T-helper 2 cell treated with Interferon-gamma antibody and Interleukin-4, amounts not matched to agents 100 ng/mL and 5 ng/mL, for 36 hours (primary cell): ENCODE measurements around the gene PTPRD. TPM values are rescaled to one million over a fixed set of nuclear protein-coding genes. Genes with fewer than 3 reads are reported as not detected.

Source experiments
- intact Hi-C: fragments of 100-400 bp; cut with micrococcal nuclease; formaldehyde crosslinking; loops from one replicate; pipeline ENCODE4 v1.15.1; 2023
- total RNA-seq: library from RNA; stranded (reverse); gene quantifications from 2 replicates; pipeline ENCODE4 v1.2.3, GENCODE V29; 2022

PTPRD gene
- total RNA-seq, 1 donor from 2014 or later = not detected

GRCh38 chr9:9905736-9906135 lies 707.1 kb downstream of the PTPRD start:
- intact Hi-C loops = no loop called here

GRCh38 chr9:9904041-9904440 lies 708.8 kb downstream of the PTPRD start:
- intact Hi-C loops = no loop called here

- intact Hi-C loops = no loop called here
Observed at GRCh38 chr9:9901624-9902023, 711.2 kb downstream of the PTPRD start.

DNA sequence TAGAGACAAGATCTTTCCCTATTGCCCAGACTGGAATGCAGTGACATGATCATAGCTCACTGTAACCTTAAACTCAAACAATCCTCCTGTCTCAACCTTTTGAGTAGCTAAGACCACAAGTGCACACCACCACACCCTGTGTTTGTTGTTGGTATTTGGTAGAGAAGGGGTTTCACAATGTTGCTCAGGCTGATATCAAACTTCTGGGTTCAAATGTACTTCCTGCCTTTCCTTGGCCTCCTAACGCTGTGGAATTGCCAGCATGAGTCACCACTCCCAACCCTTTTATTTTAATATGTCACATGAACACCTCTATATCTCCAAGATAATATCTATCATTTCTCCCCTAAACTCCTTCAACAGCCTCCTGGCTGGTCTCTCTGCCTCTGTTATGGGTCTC lies 719.0 kb downstream of the PTPRD start:
- intact Hi-C loops = no loop called here

DNA sequence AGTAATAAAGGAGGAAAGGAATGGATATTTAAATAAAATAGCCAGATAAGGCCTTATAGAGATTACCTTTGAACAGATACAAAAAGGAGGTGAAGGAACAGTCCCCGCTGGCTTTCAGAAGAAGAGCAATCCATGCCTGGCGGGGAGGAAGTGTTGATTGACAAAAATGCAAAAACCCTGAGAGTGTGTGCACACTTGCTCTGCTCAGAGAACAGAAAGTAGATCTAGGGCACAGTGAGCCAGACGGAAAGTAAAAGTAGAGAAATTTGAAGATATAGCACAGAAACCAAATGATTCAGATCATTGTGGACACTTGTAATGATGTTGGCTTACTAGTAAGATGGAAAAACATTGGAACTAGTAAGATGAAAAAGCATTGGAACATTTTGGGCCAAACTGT lies 720.6 kb downstream of the PTPRD start:
- intact Hi-C loops = no loop called here

- intact Hi-C loops = no loop called here
Observed at GRCh38 chr9:9881692-9882091, 731.1 kb downstream of the PTPRD start.

GRCh38 chr9:9874270-9874669 lies 738.5 kb downstream of the PTPRD start:
- intact Hi-C loops = no loop called here

GRCh38 chr9:9862235-9862810 lies 750.5 kb downstream of the PTPRD start:
- intact Hi-C loops = no loop called here

GRCh38 chr9:9855177-9856078 lies 757.4 kb downstream of the PTPRD start:
- intact Hi-C loops = no loop called here

DNA sequence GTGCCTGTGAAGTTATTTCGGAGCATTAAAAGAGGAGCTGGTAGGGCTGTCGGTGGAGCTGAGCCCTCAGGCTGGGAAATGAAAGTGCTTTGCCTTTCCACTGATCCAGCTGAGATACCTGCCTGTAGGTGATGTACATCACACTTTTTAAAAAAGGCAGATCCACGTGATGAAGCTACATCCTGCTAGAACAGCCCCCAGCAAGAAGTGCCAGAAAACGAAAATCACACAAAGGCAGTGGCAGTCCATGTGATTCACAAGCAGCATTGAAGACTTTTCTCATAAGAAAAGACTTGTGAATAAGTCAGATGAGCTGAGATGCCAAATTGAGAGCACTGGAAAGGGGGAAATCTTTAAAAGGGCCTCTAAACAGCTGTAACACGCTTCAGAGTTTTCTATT lies 765.1 kb downstream of the PTPRD start:
- intact Hi-C loops = no loop called here

- intact Hi-C loops = no loop called here
Observed at GRCh38 chr9:9846557-9846956, 766.2 kb downstream of the PTPRD start.

DNA sequence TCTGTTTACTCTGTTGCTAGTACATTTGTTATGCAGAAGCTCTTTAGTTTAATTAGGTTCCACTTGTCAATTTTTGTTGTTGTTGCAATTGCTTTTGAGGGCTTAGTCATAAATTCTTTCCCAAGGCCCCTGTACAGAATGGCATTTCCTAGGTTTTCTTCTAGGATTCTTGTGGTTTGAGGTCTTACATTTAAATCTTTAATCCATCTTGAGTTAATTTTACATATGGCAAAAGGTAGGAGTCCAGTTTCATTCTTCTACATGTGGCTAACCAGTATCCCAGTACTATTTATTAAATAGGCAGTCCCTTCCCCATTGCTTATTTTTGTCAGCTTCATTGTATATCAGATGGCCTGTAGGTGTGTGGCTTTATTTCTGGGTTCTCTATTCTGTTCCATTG lies 792.4 kb downstream of the PTPRD start:
- intact Hi-C loops = no loop called here

DNA sequence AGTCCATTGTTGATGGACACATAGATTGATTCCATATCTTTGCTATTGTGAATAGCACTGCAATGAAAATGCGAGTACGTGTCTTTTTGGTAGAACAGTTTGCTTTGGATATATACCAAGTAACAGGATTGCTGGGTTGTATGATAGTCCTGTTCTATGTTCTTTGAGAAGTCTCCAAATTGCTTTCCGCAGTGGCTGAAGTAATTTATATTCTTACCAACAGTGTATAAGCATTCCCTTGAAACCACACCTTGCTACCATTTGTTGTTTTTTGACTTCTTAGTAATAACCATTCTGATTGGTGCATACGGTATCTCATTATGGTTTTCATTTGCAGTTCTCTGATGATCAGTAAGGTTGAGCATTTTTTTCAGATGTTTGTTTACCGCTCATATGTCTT lies 792.9 kb downstream of the PTPRD start:
- intact Hi-C loops = no loop called here

DNA sequence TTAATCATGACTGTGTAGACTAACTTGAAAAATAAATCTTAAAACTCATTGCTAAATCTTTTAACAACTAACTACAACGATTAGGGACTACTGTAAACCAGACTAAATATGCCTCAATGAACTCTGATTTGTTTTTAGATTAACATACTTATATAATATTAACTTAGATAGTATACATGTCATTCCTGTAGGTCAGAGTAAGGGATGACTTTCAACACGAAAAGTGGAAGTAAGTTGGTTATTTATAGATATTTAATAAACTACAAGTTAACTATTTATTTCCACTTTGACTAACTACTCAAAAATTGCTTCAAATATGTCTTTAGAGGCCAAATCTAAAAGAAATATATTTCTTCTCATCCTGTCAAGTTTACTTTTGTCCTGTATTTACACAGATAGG lies 795.6 kb downstream of the PTPRD start:
- intact Hi-C loops = no loop called here

- intact Hi-C loops = no loop called here
Observed at GRCh38 chr9:9804109-9804508, 808.7 kb downstream of the PTPRD start.

GRCh38 chr9:9799287-9799686 lies 813.5 kb downstream of the PTPRD start:
- intact Hi-C loops = no loop called here

DNA sequence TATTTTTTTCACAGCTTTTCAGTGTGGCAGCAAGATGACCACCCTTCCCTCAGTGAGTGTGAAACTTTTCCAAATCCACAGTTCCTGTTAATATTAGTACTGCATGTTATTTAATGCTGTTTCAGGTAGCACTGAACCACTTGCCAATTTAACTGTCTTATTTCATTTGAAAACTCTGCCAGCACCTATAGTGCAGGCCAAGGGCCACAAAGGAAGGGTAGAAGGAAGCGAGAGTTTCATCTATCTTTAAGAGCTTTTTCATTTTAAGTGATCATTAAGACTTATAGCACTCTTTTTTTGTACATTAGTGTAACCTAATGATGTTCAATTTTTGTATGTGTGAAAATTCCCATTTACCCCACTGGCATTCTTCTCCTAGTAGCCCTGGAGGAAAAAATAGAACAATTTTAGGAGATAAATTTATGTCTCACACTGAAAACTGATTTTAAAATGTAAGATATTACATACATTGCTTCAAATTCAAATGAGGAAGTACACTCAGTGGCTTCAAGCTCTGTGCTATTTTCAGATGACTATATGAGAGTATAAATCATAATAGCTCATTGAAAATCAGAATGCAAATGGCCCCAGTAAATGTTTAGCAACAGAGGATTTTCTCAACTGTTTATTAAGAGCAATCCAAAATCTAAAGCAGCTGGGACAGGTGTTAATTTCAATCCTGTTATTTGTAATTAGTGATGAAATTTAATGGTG lies 820.5 kb downstream of the PTPRD start:
- intact Hi-C loops = no loop called here

DNA sequence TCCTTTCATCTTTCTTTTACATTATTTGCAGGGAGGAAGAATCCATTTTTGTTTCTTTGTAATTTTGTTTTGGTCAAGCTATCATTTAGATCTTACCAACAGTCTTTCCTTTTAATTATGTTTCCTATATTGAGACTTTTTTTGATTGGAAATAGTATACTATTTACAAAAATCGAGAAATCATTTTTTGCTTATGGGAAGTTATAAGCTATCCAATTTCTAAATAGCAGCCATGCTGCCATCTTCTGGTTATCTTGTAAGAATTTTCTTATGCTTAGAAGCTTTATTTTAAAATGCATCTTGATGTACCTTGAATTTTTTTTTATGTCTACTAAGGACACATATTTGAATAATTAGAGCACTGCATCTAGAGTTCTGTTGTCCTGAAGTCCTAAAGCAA lies 821.2 kb downstream of the PTPRD start:
- intact Hi-C loops = no loop called here

DNA sequence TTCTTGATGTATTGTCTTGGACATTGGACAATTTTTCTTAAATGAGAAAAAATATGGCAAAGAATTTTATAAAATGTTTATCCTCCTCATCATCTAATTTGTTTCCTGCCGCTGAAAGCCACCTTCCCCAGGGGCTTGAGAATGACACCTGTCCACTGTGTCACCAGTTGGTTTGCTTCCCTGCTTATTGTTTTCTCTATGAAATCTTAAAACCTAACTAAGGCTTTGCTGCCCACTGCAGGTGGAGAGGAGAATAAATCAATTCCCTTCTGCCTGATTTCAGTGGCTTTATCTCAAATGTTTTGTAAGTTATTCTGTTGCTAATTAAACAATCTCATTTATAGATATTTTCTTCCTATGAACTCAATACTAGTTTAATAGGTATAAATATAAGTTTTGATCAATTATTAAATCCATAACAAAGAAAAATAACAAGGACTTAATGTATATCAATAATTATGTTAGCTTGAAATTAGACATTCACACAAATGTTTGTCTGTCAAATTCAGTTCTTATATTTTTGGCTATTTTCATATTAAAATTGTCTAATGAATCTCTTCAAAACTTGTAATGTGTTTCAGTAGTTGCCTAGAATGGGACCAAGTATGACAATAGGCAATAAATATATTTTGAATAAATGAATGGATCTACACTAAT lies 822.5 kb downstream of the PTPRD start:
- intact Hi-C loops = no loop called here

DNA sequence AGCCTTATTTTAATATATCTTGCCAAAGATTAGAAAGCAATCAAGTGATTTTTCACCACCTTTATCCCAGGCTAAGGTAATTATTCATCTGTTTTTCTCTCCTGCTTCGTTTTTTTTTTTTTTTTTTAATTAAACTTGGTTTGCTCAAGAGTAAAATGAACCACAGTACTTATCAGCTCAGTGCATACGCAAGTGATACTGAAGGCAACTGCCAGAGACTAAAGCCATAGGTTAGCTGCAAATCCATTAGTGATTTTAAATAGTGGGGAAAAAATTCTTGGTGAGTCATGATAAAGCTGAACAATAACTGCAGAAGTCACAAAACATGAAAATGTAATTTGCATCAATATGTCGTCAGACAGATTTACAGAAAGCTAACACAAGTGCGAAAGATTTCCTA lies 829.1 kb downstream of the PTPRD start:
- intact Hi-C loops = no loop called here

- intact Hi-C loops = no loop called here
Observed at GRCh38 chr9:9783211-9783610, 829.6 kb downstream of the PTPRD start.

GRCh38 chr9:9778293-9778692 lies 834.5 kb downstream of the PTPRD start:
- intact Hi-C loops = no loop called here
